ENCODE data around the gene COG5.
A peak's percentile ranks its signal among the peaks of the same experiment; 100 is the strongest.

COG5 gene

GRCh38 chr7:107563775-107564552 lies at the start of gene COG5, which contains the start of gene DUS4L:
COG5 (minus strand) TSS chr7:107563920; CDS start chr7:107563896, 24 bp downstream.
DUS4L (plus strand) TSS chr7:107563971; CDS start chr7:107567071, 3,100 bp downstream.
- DNase-seq (ENCODE audit: low spot score) = peak; percentile 90

GRCh38 chr7:107613439-107613838 lies 49.7 kb upstream of the COG5 start:
- DNase-seq (ENCODE audit: low spot score) = no peak

GRCh38 chr7:107610323-107610722 lies 46.6 kb upstream of the COG5 start:
- no peak for DNase-seq (ENCODE audit: low spot score)

DNA sequence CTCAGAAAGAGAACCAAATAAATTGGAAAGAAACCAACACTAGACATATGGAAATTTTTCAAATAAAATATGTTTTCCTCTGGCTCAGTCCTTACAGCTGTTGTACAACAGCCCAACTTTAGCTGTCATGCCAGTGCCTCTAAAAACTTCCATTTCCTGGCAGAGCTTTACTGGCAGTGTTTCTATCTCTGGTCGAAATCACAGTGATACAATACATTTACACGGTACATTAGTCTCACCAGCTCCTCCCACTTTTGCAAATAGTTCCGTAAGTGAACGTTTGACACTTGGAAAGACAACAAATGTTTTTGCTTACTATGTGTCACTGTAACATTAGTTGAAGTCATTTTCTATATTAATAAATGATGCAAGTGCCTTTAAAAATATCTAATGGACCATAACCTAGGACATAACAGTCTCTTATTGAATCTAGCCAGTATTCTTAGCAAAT lies 46.1 kb upstream of the COG5 start:
- no peak for DNase-seq (ENCODE audit: low spot score)

- no peak for DNase-seq (ENCODE audit: low spot score)
Observed at GRCh38 chr7:107606303-107606702, 42.6 kb upstream of the COG5 start.

- DNase-seq (ENCODE audit: low spot score) = no peak
Observed at GRCh38 chr7:107605218-107605815, 41.6 kb upstream of the COG5 start.

DNA sequence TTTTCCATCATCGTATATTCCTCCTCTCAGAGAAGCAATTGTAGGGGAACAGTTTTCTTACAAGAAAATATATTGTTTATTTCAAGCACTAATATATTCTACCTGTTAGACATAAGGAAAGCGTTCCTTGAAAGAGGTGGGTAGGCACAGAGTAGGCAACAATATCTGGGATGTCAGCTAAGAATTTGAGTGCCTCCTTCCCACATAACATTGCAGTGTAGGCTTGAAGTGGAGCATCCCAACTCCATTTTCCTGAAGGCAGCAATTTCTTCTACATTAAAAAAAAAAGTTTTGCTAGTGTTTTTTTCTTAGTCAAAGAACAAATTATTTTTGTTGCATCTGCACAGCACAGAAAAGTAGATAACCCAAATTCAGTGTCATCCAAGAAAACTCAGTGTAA lies 37.1 kb upstream of the COG5 start:
- DNase-seq (ENCODE audit: low spot score) = no peak

DNA sequence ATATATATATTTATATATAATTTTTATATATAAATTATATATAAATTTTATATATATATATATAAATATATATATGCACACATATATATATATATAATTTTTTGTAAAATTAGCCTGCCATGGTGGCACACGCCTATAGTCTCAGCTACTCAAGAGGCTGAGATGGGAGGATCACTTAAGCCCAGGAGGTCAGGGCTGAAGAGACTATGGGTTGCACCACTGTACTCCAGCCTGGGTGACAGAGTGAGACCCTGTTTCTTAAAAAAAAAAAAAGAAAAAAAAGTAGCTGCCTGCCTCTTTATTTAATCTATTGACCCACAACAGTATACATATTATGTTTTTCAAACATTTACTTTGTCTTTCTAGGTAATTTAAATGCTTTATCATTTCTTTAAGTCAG lies 35.5 kb upstream of the COG5 start:
- DNase-seq (ENCODE audit: low spot score) = no peak

DNA sequence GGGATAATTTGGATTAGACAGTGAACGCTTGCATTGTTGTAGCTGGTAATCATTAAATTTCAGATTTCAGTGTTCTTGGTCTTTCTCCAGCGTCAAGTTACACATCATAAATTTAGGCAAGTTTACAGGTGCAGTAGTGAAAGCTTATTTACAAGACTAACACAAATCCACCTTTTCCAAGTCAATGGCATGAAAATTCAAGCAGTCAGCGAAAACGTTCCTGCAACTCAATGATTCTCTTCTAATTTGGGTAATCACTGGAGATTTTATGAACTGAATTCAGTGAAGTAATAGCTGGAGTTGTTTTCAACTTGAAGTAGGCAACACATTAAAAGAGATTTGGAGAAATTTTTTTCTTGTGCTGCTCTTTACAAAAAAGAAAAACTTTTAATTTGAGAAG lies 34.2 kb upstream of the COG5 start:
- DNase-seq (ENCODE audit: low spot score) = no peak

GRCh38 chr7:107597582-107597916 lies 33.8 kb upstream of the COG5 start:
- no peak for DNase-seq (ENCODE audit: low spot score)

DNA sequence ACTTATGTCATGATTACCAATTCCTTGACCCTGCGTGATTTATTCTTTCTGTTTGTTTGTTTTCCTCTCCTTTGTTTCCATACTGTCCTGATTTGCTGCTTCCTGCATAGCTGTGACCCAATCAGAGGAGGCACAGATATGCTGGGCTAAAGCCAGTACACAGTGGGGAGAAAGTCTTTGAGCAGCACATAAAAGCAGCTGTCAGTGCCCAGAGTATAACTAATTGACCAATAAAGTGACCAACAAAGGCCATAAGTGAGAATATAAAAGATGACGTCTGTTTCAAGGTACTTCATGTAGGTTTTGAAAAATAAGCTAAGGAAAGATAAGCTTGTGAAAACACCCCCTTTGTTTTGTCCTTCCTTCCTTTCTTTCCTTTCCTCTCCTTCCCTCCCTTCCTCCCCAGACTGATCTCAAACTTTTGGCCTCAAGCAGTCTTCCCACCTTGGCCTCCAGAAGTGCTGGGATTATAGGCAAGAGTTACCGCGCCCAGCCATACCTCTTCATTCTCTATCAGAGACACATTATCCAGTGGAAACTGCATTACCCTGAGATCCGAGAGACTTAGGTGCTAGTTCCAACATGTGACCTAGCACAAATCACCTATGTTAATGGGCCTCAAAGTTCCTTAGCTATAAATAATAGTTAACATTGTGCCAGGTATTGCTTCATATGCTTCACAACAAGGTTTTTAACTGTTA lies 33.3 kb upstream of the COG5 start:
- DNase-seq (ENCODE audit: low spot score) = no peak

DNA sequence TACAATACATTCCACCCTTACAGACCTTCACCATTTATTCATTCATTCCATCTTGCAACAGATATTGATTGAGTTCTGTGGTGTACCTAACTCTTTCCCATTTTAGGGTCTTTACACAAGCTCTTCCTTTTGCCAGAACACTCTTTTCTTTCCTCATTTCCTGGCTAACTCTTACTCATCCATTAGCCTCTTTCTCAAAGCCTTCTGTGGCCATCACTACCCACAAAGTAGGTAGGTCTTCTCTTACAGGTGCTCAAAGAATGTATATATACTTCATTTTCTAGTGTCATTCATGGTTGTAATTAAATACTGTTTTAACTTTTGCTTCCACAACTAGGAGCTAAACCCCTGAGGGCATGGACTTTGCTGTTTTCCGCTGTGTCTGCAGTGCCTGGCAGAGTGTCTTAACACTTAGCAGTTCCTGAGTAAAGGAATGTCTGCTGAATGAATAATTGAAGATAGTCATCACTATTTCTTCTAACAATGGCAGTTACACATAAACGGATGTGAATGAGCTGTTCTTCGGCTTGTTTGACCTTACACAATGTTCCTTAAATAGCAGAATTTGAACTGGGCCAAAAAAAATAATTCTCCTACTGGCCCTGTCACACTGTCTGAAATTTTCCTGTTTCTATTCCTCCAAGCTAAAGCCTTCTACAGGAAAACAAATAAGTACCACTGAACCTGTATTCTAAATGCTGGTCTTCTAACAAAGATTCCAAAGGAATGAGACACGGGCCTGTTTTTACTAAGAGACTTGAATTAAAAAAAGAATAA lies 31.4 kb upstream of the COG5 start:
- DNase-seq (ENCODE audit: low spot score) = no peak

GRCh38 chr7:107593025-107593410 lies 29.3 kb upstream of the COG5 start:
- DNase-seq (ENCODE audit: low spot score) = no peak

DNA sequence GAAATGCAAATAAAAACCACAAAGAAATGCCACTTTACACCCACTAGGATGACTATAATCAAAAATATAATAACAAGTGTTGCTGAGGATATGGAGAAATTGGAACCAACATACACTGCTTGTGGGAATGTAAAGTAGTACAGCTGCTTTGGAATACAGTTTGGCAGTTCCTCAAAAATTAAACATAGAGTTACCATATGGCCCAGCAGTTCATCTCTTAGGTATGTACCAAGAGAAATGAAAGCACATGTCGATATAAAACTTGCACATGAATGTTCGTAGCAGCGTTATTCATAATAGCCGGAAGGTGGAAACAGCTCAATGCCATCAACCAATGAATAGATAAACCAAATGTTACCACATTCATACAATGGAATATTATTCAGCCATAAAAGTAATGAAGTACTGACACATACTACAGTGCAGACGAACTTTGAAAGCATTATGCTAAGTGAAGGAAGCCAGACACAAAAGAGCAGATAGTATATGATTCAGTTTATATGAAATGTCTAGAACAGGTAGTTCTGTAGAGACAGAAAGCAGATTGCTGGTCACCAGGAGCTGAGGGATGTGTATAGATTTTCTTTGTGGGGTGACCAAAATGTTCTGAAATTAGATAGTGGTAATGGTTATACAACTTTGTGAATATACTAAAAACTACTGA lies 28.8 kb upstream of the COG5 start:
- DNase-seq (ENCODE audit: low spot score) = no peak

DNA sequence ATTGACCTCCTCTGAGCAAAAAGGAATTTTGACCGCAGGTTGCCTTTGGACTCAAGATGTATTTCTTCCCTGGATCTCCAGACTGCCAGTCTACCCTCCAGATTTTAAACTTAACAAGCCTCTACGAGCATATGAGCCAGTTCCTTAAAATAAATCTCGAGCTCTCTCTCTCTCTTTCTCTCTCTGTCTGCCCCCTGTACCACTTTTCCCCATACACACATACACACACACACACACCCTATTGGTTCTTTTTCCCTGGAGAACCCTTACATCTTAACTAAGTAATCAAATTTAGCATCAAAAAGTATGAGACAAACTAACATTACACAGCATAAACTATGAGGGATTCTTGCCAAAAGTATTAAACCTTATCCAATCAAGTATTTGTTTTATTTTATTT lies 27.7 kb upstream of the COG5 start:
- no peak for DNase-seq (ENCODE audit: low spot score)

GRCh38 chr7:107588529-107589130 lies 24.9 kb upstream of the COG5 start:
- DNase-seq (ENCODE audit: low spot score) = no peak

DNA sequence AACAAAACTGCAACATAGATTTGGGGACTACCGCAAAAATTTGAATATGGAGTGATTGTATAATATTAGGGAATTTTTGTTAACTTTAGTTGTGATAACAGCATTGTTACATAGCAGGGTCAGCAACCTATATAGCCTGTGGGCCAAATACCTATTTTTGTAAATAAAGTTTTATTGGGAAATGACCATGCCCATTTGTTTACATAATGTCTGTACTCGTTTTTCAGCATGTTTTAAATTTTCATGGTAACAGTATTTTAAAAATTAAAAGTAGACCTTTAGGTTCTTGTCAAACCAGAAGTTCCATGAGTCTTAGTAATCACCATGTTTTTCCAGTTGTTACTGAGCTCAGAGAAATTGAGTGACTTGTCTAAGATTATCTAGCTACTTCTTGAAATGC lies 21.0 kb upstream of the COG5 start:
- no peak for DNase-seq (ENCODE audit: low spot score)

- no peak for DNase-seq (ENCODE audit: low spot score)
Observed at GRCh38 chr7:107582875-107583274, 19.2 kb upstream of the COG5 start.

DNA sequence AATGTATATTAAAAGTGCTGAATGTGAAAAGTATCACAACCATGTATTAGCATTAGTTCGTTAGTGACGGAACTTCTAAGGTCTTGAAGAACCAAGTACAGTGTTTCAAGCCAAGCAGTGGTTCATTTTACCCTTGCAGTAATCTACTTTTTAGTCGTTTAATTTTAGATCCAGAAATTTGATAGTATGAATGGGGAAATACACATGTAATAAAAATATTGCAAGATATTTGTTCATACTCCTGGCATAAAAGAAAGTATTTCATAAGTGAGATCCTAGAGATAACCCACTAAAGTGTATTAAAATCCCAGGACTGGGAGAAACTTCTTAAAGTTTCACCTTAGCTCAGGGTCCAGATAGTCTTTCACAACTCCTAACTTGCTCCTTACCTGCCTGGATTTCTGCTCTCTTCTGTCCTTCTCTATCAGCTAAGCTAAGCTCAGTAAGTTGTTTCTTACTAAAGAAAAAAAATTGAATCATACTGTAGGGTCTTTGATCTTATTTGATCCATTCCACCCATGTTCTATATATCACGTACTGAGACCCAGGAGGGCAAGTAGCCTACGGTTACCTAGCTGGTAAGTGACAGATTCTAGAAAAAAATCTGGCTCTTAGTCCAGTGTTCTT lies 17.8 kb upstream of the COG5 start:
- no peak for DNase-seq (ENCODE audit: low spot score)

DNA sequence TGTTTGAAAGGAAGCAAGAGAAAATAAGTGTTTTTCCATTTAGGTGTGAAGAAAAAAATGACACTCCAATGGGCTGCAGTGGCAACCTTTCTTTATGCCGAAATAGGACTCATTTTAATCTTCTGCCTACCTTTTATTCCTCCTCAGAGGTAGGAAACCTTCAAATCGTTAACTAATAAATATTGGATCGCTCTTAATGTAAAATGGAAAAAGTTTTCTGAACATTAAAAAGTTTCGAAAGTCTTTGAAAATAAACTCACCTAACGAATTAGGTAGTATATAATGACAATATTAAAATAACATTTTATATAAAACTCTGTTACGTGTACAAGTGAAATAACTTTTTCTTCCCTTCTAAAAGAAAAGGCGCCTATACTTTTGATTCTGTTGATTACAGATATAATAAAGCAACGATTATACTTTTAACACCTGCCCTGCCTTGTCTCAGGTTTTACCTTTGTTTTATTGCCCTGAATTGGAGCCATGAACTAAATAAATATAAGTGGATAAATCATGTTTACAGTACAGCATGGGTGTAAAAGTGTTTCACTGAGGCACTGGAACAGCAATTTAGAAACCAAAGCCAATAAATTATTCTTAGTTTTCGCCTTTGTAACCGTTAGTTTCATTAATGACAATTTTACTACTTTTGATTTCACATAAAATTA lies 17.1 kb upstream of the COG5 start:
- no peak for DNase-seq (ENCODE audit: low spot score)

Measured in LoVo (cell line).